IPS-18c (cell line): ENCODE data around the gene OR4D6.
"Not testable (repeated sequence)": the region's sequence is repeated elsewhere in the genome, so short reads cannot be mapped to it uniquely, and the experiment has no call there.

ENCODE experiments used
- H3K4me3 ChIP-seq: 2 replicates; pipeline ENCODE4 v1.7.0; 2013; ENCODE audit warnings: low read depth, mild to moderate bottlenecking, low read length, moderate library complexity; ENCODE audit not compliant: insufficient read depth
- H3K9me3 ChIP-seq: one replicate; pipeline ENCODE4 v1.6.1; 2013; ENCODE audit warnings: mild to moderate bottlenecking, low read length, moderate library complexity; ENCODE audit not compliant: control insufficient read depth, insufficient read depth

Gene OR4D6

GRCh38 chr11:59456661-59457060, at the start of gene OR4D6:
TSS of gene OR4D6 (plus strand) at chr11:59456961. CDS start at chr11:59456961, 0 bp downstream.
- H3K4me3 ChIP-seq: no peak within 1 kb of the TSS
- peaks cover 2% of the 10 kb centered on the region for H3K9me3 ChIP-seq

GRCh38 chr11:59413646-59414045, 43.1 kb upstream of the OR4D6 start:
- H3K4me3 ChIP-seq: no peak overlapping the region
- peaks cover 9% of the 10 kb centered on the region for H3K9me3 ChIP-seq

GRCh38 chr11:59415111-59415510, 41.6 kb upstream of the OR4D6 start:
- peaks cover 5% of the 10 kb centered on the region for H3K9me3 ChIP-seq

GRCh38 chr11:59416613-59417012, 40.1 kb upstream of the OR4D6 start:
- Histone ChIP-seq H3K9me3 (no peaks in the 10 kb centered on the region), H3K4me3 (no peak overlapping the region)

More at GRCh38 chr11:59415111-59415510, 41.6 kb upstream of the OR4D6 start:
- H3K4me3 ChIP-seq: no peak overlapping the region

GRCh38 chr11:59417023-59417422, 39.7 kb upstream of the OR4D6 start:
- H3K4me3 ChIP-seq: no peak overlapping the region
- no peaks in the 10 kb centered on the region for H3K9me3 ChIP-seq

- Histone ChIP-seq H3K4me3 (no peak overlapping the region), H3K9me3 (no peaks in the 10 kb centered on the region)
Observed at GRCh38 chr11:59418156-59418555, 38.6 kb upstream of the OR4D6 start.

- H3K9me3 ChIP-seq: no peaks in the 10 kb centered on the region
Observed at GRCh38 chr11:59423835-59424234, 32.9 kb upstream of the OR4D6 start.

GRCh38 chr11:59425131-59425530, 31.6 kb upstream of the OR4D6 start:
- Histone ChIP-seq H3K9me3 (no peaks in the 10 kb centered on the region), H3K4me3 (no peak overlapping the region)

More at GRCh38 chr11:59423835-59424234, 32.9 kb upstream of the OR4D6 start:
- no peak overlapping the region for H3K4me3 ChIP-seq

GRCh38 chr11:59426361-59427067, 30.2 kb upstream of the OR4D6 start, which contains the start of gene OR5A2:
TSS of gene OR5A2 (minus strand) at chr11:59426413. CDS start at chr11:59422953, 3,460 bp downstream.
- no peak within 1 kb of the TSS for H3K4me3 ChIP-seq
- H3K9me3 ChIP-seq: no peaks in the 10 kb centered on the region

GRCh38 chr11:59427068-59427382, 29.7 kb upstream of the OR4D6 start:
- H3K4me3 ChIP-seq: no peak overlapping the region
- H3K9me3 ChIP-seq: no peaks in the 10 kb centered on the region

- Histone ChIP-seq H3K9me3 (no peaks in the 10 kb centered on the region), H3K4me3 (no peak overlapping the region)
Observed at GRCh38 chr11:59429924-59430516, 26.7 kb upstream of the OR4D6 start.

- Histone ChIP-seq H3K4me3 (no peak within 1 kb of the TSS), H3K9me3 (no peaks in the 10 kb centered on the region)
Observed at GRCh38 chr11:59436169-59436568, 20.6 kb upstream of the OR4D6 start, which contains the start of gene OR5A1. TSS of gene OR5A1 (plus strand) at chr11:59436469. CDS start at chr11:59443169, 6,700 bp downstream.

- Histone ChIP-seq H3K9me3 (no peaks in the 10 kb centered on the region), H3K4me3 (no peak overlapping the region)
Observed at GRCh38 chr11:59437770-59438169, 19.0 kb upstream of the OR4D6 start.

- not testable (repeated sequence) for H3K9me3 ChIP-seq, H3K4me3 ChIP-seq
Observed at GRCh38 chr11:59445624-59446023, 11.1 kb upstream of the OR4D6 start.

- no peak overlapping the region for H3K4me3 ChIP-seq
- H3K9me3 ChIP-seq: no peaks in the 10 kb centered on the region
Observed at GRCh38 chr11:59448484-59448883, 8.3 kb upstream of the OR4D6 start.

GRCh38 chr11:59459916-59460315, 3.2 kb downstream of the OR4D6 start:
- Histone ChIP-seq H3K9me3 (peaks cover 2% of the 10 kb centered on the region), H3K4me3 (no peak overlapping the region)

- Histone ChIP-seq H3K4me3 (no peak overlapping the region), H3K9me3 (no peaks in the 10 kb centered on the region)
Observed at GRCh38 chr11:59463190-59463641, 6.5 kb downstream of the OR4D6 start.

GRCh38 chr11:59473015-59473414, 16.3 kb downstream of the OR4D6 start, which contains the start of gene OR4D10:
TSS of gene OR4D10 (plus strand) at chr11:59473315. CDS start at chr11:59477430, 4,115 bp downstream.
- H3K4me3 ChIP-seq: no peak within 1 kb of the TSS
- H3K9me3 ChIP-seq: no peaks in the 10 kb centered on the region
